22Rv1 (cell line): ENCODE measurements around the gene NDOR1.

Source experiments
- ZFX ChIP-seq: fragments of 450-650 bp; IDR thresholded peaks from 2 replicates; pipeline ENCODE4 v1.6.1; 2017; ENCODE audit warnings: antibody characterized with exemption, borderline replicate concordance
- TF ChIP-seq, protein P1 (sequence below): fragments of 450-650 bp; IDR thresholded peaks from 2 replicates; pipeline ENCODE4 v1.5.1; 2017; ENCODE audit warnings: mild to moderate bottlenecking

GRCh38 chr9:137244486-137245449 is 39.3 kb downstream of the NDOR1 start:
- TF ChIP-seq, protein P1, sequence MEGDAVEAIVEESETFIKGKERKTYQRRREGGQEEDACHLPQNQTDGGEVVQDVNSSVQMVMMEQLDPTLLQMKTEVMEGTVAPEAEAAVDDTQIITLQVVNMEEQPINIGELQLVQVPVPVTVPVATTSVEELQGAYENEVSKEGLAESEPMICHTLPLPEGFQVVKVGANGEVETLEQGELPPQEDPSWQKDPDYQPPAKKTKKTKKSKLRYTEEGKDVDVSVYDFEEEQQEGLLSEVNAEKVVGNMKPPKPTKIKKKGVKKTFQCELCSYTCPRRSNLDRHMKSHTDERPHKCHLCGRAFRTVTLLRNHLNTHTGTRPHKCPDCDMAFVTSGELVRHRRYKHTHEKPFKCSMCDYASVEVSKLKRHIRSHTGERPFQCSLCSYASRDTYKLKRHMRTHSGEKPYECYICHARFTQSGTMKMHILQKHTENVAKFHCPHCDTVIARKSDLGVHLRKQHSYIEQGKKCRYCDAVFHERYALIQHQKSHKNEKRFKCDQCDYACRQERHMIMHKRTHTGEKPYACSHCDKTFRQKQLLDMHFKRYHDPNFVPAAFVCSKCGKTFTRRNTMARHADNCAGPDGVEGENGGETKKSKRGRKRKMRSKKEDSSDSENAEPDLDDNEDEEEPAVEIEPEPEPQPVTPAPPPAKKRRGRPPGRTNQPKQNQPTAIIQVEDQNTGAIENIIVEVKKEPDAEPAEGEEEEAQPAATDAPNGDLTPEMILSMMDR, result no peak
- TF ChIP-seq ZFX, result no peak
